Measurements from ENCODE around the gene AP5M1.
"Not testable (repeated sequence)": the region's sequence is repeated elsewhere in the genome, so short reads cannot be mapped to it uniquely, and the experiment has no call there.

Gene AP5M1

GRCh38 chr14:57244106-57244505 is 24.7 kb upstream of the AP5M1 start:
- no peak for DNase-seq (ENCODE audit: extremely low read depth, low read depth)
- H3K4me3 ChIP-seq (replicated peaks; ENCODE audit: low read depth, low read length), result no peak overlapping the region
- TF ChIP-seq CTCF (IDR thresholded peaks at IDR 0.05; ENCODE audit: low read depth, low read length, missing control alignments), result no peak

GRCh38 chr14:57245941-57246340 is 22.8 kb upstream of the AP5M1 start:
- TF ChIP-seq CTCF (IDR thresholded peaks at IDR 0.05; ENCODE audit: low read depth, low read length, missing control alignments), result no peak
- H3K4me3 ChIP-seq (replicated peaks; ENCODE audit: low read depth, low read length), result no peak overlapping the region
- DNase-seq (ENCODE audit: extremely low read depth, low read depth), result no peak

GRCh38 chr14:57246933-57247657 is 21.7 kb upstream of the AP5M1 start:
- no peak for TF ChIP-seq CTCF (IDR thresholded peaks at IDR 0.05; ENCODE audit: low read depth, low read length, missing control alignments)
- no peak overlapping the region for H3K4me3 ChIP-seq (replicated peaks; ENCODE audit: low read depth, low read length)
- DNase-seq (ENCODE audit: extremely low read depth, low read depth), result no peak

GRCh38 chr14:57254884-57255283 is 13.9 kb upstream of the AP5M1 start:
- DNase-seq (ENCODE audit: extremely low read depth, low read depth), result no peak
- no peak overlapping the region for H3K4me3 ChIP-seq (replicated peaks; ENCODE audit: low read depth, low read length)
- TF ChIP-seq CTCF (IDR thresholded peaks at IDR 0.05; ENCODE audit: low read depth, low read length, missing control alignments), result no peak

GRCh38 chr14:57258221-57258620 is 10.6 kb upstream of the AP5M1 start:
- DNase-seq (ENCODE audit: extremely low read depth, low read depth); H3K4me3 ChIP-seq (replicated peaks; ENCODE audit: low read depth, low read length): not testable (repeated sequence)

GRCh38 chr14:57259672-57260071 is 9.1 kb upstream of the AP5M1 start:
- H3K4me3 ChIP-seq (replicated peaks; ENCODE audit: low read depth, low read length), result no peak overlapping the region
- TF ChIP-seq CTCF (IDR thresholded peaks at IDR 0.05; ENCODE audit: low read depth, low read length, missing control alignments), result no peak

GRCh38 chr14:57261604-57262003 is 7.2 kb upstream of the AP5M1 start:
- no peak for DNase-seq (ENCODE audit: extremely low read depth, low read depth)
- TF ChIP-seq CTCF (IDR thresholded peaks at IDR 0.05; ENCODE audit: low read depth, low read length, missing control alignments), result no peak
- no peak overlapping the region for H3K4me3 ChIP-seq (replicated peaks; ENCODE audit: low read depth, low read length)

More at GRCh38 chr14:57259672-57260071, 9.1 kb upstream of the AP5M1 start:
- no peak for DNase-seq (ENCODE audit: extremely low read depth, low read depth)
